Osteocyte (in vitro differentiated cells): ENCODE measurements around the gene GALNT2. TPM values are rescaled to one million over a fixed set of nuclear protein-coding genes. Genes with fewer than 3 reads are reported as not detected.
A peak's percentile ranks its signal among the peaks of the same experiment; 100 is the strongest.

Experiments
- DNase-seq: peaks from one replicate; pipeline ENCODE4 v3.0.0; 2021; ENCODE audit warnings: mixed read lengths; ENCODE audit not compliant: unreplicated experiment; ENCODE audit errors: extremely low spot score
- H3K27ac Mint-ChIP-seq: one replicate; pipeline ENCODE4 v1.8.0; 2021; ENCODE audit warnings: mild to moderate bottlenecking, mixed read lengths; ENCODE audit not compliant: unreplicated experiment
- H3K27me3 Mint-ChIP-seq: one replicate; pipeline ENCODE4 v1.8.0; 2021; ENCODE audit warnings: mixed read lengths; ENCODE audit not compliant: unreplicated experiment
- H3K36me3 Mint-ChIP-seq: one replicate; pipeline ENCODE4 v1.8.0; 2021; ENCODE audit warnings: mixed read lengths; ENCODE audit not compliant: unreplicated experiment
- H3K4me1 Mint-ChIP-seq: one replicate; pipeline ENCODE4 v1.8.0; 2021; ENCODE audit warnings: mixed read lengths; ENCODE audit not compliant: unreplicated experiment
- H3K4me3 Mint-ChIP-seq: one replicate; pipeline ENCODE4 v1.8.0; 2021; ENCODE audit warnings: mild to moderate bottlenecking, moderate library complexity, mixed read lengths; ENCODE audit not compliant: unreplicated experiment
- H3K9me3 Mint-ChIP-seq: one replicate; pipeline ENCODE4 v1.8.0; 2021; ENCODE audit warnings: mixed read lengths; ENCODE audit not compliant: unreplicated experiment
- CTCF ChIP-seq: fragments of 200-600 bp; sonication (generic); IDR thresholded peaks from 2 replicates; pipeline ENCODE4 v1.5.0; 2021; ENCODE audit warnings: antibody characterized with exemption, mild to moderate bottlenecking, moderate library complexity
- total RNA-seq: library from RNA; stranded (reverse); gene quantifications from 2 replicates; pipeline ENCODE4 v1.2.1, GENCODE V29; 2021

Gene GALNT2
- total RNA-seq, 1 donor from 2014 or later, result 149 TPM

GRCh38 chr1:230261928-230262650 is 195.1 kb downstream of the GALNT2 start:
- peak; percentile 53 for DNase-seq
- no peak overlapping the region for H3K4me3 Mint-ChIP-seq
- H3K27me3 Mint-ChIP-seq, result no peaks in the 10 kb centered on the region
- peaks cover 42% of the 10 kb centered on the region for H3K36me3 Mint-ChIP-seq
- no peak for TF ChIP-seq CTCF
- H3K9me3 Mint-ChIP-seq, result peaks cover 4% of the 10 kb centered on the region
- H3K27ac Mint-ChIP-seq, result no peak overlapping the region
- H3K4me1 Mint-ChIP-seq, result no peaks in the 10 kb centered on the region

GRCh38 chr1:230262867-230263567 is 196.0 kb downstream of the GALNT2 start:
- Mint-ChIP-seq H3K9me3 (peaks cover 4% of the 10 kb centered on the region), H3K27me3 (no peaks in the 10 kb centered on the region), H3K4me3 (no peak overlapping the region), H3K27ac (no peak overlapping the region), H3K4me1 (no peaks in the 10 kb centered on the region), H3K36me3 (peaks cover 37% of the 10 kb centered on the region)
- no peak for TF ChIP-seq CTCF
- DNase-seq, result peak; percentile 75

- Mint-ChIP-seq H3K36me3 (peaks cover 37% of the 10 kb centered on the region), H3K4me1 (peaks cover 1% of the 10 kb centered on the region), H3K4me3 (no peak overlapping the region), H3K27me3 (no peaks in the 10 kb centered on the region), H3K27ac (no peak overlapping the region), H3K9me3 (peaks cover 4% of the 10 kb centered on the region)
- TF ChIP-seq CTCF, result no peak
- no peak for DNase-seq
Measured at GRCh38 chr1:230263568-230264195, 196.6 kb downstream of the GALNT2 start.

DNA sequence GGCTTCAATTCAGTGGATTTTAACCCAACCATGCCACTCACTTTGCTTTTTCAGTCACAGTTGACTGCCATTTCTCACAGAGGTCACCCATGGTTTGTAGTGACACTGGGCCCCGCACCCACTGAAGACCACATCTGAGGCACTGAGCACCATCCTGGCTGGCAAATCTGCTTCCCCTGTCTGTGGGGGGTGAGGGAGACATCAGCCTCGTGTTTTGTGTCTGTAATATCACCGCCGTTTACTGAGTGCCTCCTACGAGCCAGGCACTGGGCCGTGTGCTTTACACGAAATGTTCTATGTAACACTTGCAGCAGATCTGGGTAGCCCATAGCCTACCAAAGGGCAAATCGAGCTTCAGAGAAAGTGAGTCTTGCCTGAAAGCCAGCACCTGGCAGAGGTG is 197.3 kb downstream of the GALNT2 start:
- peaks cover 3% of the 10 kb centered on the region for H3K4me1 Mint-ChIP-seq
- H3K27ac Mint-ChIP-seq, result no peak overlapping the region
- H3K9me3 Mint-ChIP-seq, result peaks cover under 1% of the 10 kb centered on the region
- H3K27me3 Mint-ChIP-seq, result no peaks in the 10 kb centered on the region
- H3K36me3 Mint-ChIP-seq, result peaks cover 33% of the 10 kb centered on the region
- no peak for TF ChIP-seq CTCF
- no peak for DNase-seq
- no peak overlapping the region for H3K4me3 Mint-ChIP-seq
